ENCODE measurements around the gene CCDC149. TPM values are rescaled to one million over a fixed set of nuclear protein-coding genes. Genes with fewer than 3 reads are reported as not detected.

CCDC149 gene
- total RNA-seq, 1 experiment from 2014 or later = 9.8 TPM

GRCh38 chr4:24837336-24837735 is 75.5 kb downstream of the CCDC149 start:
- ChIA-PET CTCF (no interaction called here), POLR2A (ENCODE audit: unreplicated experiment) (no interaction called here)
- Histone ChIP-seq H3K27ac (no peak overlapping the region), H4K20me1 (ENCODE audit: insufficient read depth) (no peaks in the 10 kb centered on the region), H3K9me2 (ENCODE audit: insufficient read depth) (no peaks in the 10 kb centered on the region), H3K4me1 (replicated peaks; ENCODE audit: insufficient read depth) (peaks cover 11% of the 10 kb centered on the region), H3K36me3 (ENCODE audit: low read depth) (no peaks in the 10 kb centered on the region), H2AFZ (no peak overlapping the region), H3K4me3 (no peak overlapping the region), H3F3A (ENCODE audit: insufficient read depth, low read depth) (peaks cover 18% of the 10 kb centered on the region; the same call in 1 of the 2 replicates), H3K4me2 (no peak overlapping the region), H3K27me3 (ENCODE audit: insufficient read depth, low read depth) (no peaks in the 10 kb centered on the region), H3K79me2 (ENCODE audit: low read depth) (no peaks in the 10 kb centered on the region), H3K9me3 (ENCODE audit: insufficient read depth, low read depth) (peaks cover 2% of the 10 kb centered on the region; the same call in 1 of the 2 replicates)
- BruUV-seq (replicated peaks) = no TSS peak
- intact Hi-C loops (cut with micrococcal nuclease; ENCODE audit: unreplicated experiment) = no loop called here
- DNase-seq = no peak
- no peak for TF ChIP-seq EZH2 (IDR thresholded peaks at IDR 0.05; ENCODE audit: low read depth)
- no peak for TF ChIP-seq CTCF (conservative IDR thresholded peaks at IDR 0.05)

GRCh38 chr4:24836661-24837242 is 76.1 kb downstream of the CCDC149 start:
- intact Hi-C loops (cut with micrococcal nuclease; ENCODE audit: unreplicated experiment) = no loop called here
- ChIA-PET POLR2A (ENCODE audit: unreplicated experiment) (no interaction called here), CTCF (no interaction called here)
- Histone ChIP-seq H3K27me3 (ENCODE audit: insufficient read depth, low read depth) (no peaks in the 10 kb centered on the region), H3K4me2 (no peak overlapping the region), H3K9me2 (ENCODE audit: insufficient read depth) (no peaks in the 10 kb centered on the region), H3K79me2 (ENCODE audit: low read depth) (no peaks in the 10 kb centered on the region), H3K27ac (no peak overlapping the region), H3K4me3 (no peak overlapping the region), H3K4me1 (replicated peaks; ENCODE audit: insufficient read depth) (peaks cover 7% of the 10 kb centered on the region), H3F3A (ENCODE audit: insufficient read depth, low read depth) (peaks cover 18% of the 10 kb centered on the region; the same call in 1 of the 2 replicates), H2AFZ (no peak overlapping the region), H3K9me3 (ENCODE audit: insufficient read depth, low read depth) (peaks cover 2% of the 10 kb centered on the region; the same call in 1 of the 2 replicates), H3K36me3 (ENCODE audit: low read depth) (no peaks in the 10 kb centered on the region), H4K20me1 (ENCODE audit: insufficient read depth) (no peaks in the 10 kb centered on the region)
- TF ChIP-seq CTCF (conservative IDR thresholded peaks at IDR 0.05) (no peak), EZH2 (IDR thresholded peaks at IDR 0.05; ENCODE audit: low read depth) (no peak)
- no peak for DNase-seq
- BruUV-seq (replicated peaks) = no TSS peak

GRCh38 chr4:24835696-24836095 is 77.1 kb downstream of the CCDC149 start:
- Histone ChIP-seq H3K4me2 (no peak overlapping the region), H3K4me1 (replicated peaks; ENCODE audit: insufficient read depth) (no peaks in the 10 kb centered on the region; the same call in none of the 2 replicates), H3F3A (ENCODE audit: insufficient read depth, low read depth) (peaks cover 8% of the 10 kb centered on the region; the same call in 1 of the 2 replicates), H4K20me1 (ENCODE audit: insufficient read depth) (no peaks in the 10 kb centered on the region), H3K79me2 (ENCODE audit: low read depth) (no peaks in the 10 kb centered on the region), H3K9me3 (ENCODE audit: insufficient read depth, low read depth) (peaks cover 2% of the 10 kb centered on the region; the same call in 1 of the 2 replicates), H2AFZ (no peak overlapping the region), H3K27me3 (ENCODE audit: insufficient read depth, low read depth) (no peaks in the 10 kb centered on the region), H3K4me3 (no peak overlapping the region), H3K9me2 (ENCODE audit: insufficient read depth) (no peaks in the 10 kb centered on the region), H3K27ac (no peak overlapping the region), H3K36me3 (ENCODE audit: low read depth) (no peaks in the 10 kb centered on the region)
- intact Hi-C loops (cut with micrococcal nuclease; ENCODE audit: unreplicated experiment) = no loop called here
- BruUV-seq (replicated peaks) = no TSS peak
- ChIA-PET CTCF (no interaction called here), POLR2A (ENCODE audit: unreplicated experiment) (no interaction called here)
- TF ChIP-seq CTCF (conservative IDR thresholded peaks at IDR 0.05) = no peak
- TF ChIP-seq EZH2 (IDR thresholded peaks at IDR 0.05; ENCODE audit: low read depth) = no peak
- no peak for DNase-seq

All from PC-9 (cell line).